Measurements from ENCODE around the gene TGIF2. TPM values are rescaled to one million over a fixed set of nuclear protein-coding genes. Genes with fewer than 3 reads are reported as not detected.

TGIF2 gene
- total and polyA plus RNA-seq, 9 of the 15 experiments (the other 6 are each of a cell fraction or from before 2014, with no cell fraction given): 6.8 to 27.8 (median 15.7) TPM

- TF ChIP-seq ARNT (IDR thresholded peaks at IDR 0.05): no peak
- TF ChIP-seq ZNF23 (CRISPR knock-in tag; IDR thresholded peaks at IDR 0.05): no peak
- TF ChIP-seq ZNF165 (CRISPR knock-in tag; IDR thresholded peaks at IDR 0.05; ENCODE audit: borderline replicate concordance): no peak
- TF ChIP-seq DEAF1 (CRISPR knock-in tag; IDR thresholded peaks at IDR 0.05): no peak
- TF ChIP-seq, protein P1, sequence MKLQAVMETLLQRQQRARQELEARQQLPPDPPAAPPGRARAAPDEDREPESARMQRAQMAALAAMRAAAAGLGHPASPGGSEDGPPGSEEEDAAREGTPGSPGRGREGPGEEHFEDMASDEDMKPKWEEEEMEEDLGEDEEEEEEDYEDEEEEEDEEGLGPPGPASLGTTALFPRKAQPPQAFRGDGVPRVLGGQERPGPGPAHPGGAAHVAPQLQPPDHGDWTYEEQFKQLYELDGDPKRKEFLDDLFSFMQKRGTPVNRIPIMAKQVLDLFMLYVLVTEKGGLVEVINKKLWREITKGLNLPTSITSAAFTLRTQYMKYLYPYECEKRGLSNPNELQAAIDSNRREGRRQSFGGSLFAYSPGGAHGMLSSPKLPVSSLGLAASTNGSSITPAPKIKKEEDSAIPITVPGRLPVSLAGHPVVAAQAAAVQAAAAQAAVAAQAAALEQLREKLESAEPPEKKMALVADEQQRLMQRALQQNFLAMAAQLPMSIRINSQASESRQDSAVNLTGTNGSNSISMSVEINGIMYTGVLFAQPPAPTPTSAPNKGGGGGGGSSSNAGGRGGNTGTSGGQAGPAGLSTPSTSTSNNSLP (IDR thresholded peaks at IDR 0.05; ENCODE audit: borderline replicate concordance, low read depth, low read length): no peak
- TF ChIP-seq IRF2 (CRISPR knock-in tag; IDR thresholded peaks at IDR 0.05): no peak
These were observed 22.6 kb upstream of the TGIF2 start (continued) for GRCh38 chr20:36550790-36551299.

GRCh38 chr20:36555248-36555647, 18.1 kb upstream of the TGIF2 start:
- ChIA-PET CTCF (ENCODE audit: low intra/inter-chr PET ratio) (interaction anchor here (0.6 kb wide), 1 partner anchor 977 kb away, joined by 3 read pairs; no protein-coding TSS in a partner anchor), POLR2A (no interaction called here)
- Histone ChIP-seq H3K36me3 (ENCODE audit: control insufficient read depth, insufficient read depth, low read length) (no peaks in the 10 kb centered on the region), H3K9me3 (replicated peaks; ENCODE audit: control insufficient read depth, insufficient read depth, low read depth, low read length) (no peaks in the 10 kb centered on the region), H3K27ac (ENCODE audit: extremely low read depth, low read depth, low read length) (no peak overlapping the region), H3K9me1 (ENCODE audit: control insufficient read depth, insufficient read depth, low read length) (no peaks in the 10 kb centered on the region), H3K4me3 (no peak overlapping the region), H2AFZ (ENCODE audit: low read depth, low read length) (no peak overlapping the region), H3K27me3 (ENCODE audit: control insufficient read depth in 2 of 2, insufficient read depth in 2 of 2, low read length in 2 of 2) (no peaks in the 10 kb centered on the region), H3K79me2 (ENCODE audit: control insufficient read depth, insufficient read depth, low read length) (no peaks in the 10 kb centered on the region), H3K4me2 (ENCODE audit: insufficient read depth, low read length) (no peak overlapping the region), H3K9ac (ENCODE audit: insufficient read depth in 1 of 2, low read depth in 2 of 2, low read length in 2 of 2) (no peak overlapping the region), H3K4me1 (replicated peaks in 1 of 2; ENCODE audit: control insufficient read depth in 2 of 2, insufficient read depth in 2 of 2, low read length in 2 of 2) (peaks cover 0 to 7% of the 10 kb centered on the region in 2 experiments; a peak in 2 of 5 replicates), H4K20me1 (replicated peaks; ENCODE audit: control insufficient read depth, insufficient read depth, low read length) (no peaks in the 10 kb centered on the region)
- FAIRE-seq (no peak), ATAC-seq (no peak), DNase-seq (ENCODE audit: extremely low read depth in 1 of 4, low spot score in 3 of 4) (no peak)
- no TSS peak for BruUV-seq (replicated peaks)
- 0% methylated on average over 2 of the region's 2 CpGs for WGBS (ENCODE audit: insufficient coverage, low coverage, missing lambda C conversion rate)
- in situ Hi-C loops (cut with MboI): loop anchor here (5.0 kb wide), 1 partner anchor 47 kb away; no protein-coding TSS in a partner anchor
- intact Hi-C loops (cut with micrococcal nuclease): no loop called here
- TF ChIP-seq ZFP36 (IDR thresholded peaks at IDR 0.05; ENCODE audit: low read depth, low read length, partially characterized antibody): no peak
- TF ChIP-seq, protein P2, sequence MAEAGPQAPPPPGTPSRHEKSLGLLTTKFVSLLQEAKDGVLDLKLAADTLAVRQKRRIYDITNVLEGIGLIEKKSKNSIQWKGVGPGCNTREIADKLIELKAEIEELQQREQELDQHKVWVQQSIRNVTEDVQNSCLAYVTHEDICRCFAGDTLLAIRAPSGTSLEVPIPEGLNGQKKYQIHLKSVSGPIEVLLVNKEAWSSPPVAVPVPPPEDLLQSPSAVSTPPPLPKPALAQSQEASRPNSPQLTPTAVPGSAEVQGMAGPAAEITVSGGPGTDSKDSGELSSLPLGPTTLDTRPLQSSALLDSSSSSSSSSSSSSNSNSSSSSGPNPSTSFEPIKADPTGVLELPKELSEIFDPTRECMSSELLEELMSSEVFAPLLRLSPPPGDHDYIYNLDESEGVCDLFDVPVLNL (CRISPR knock-in tag; IDR thresholded peaks at IDR 0.05; ENCODE audit: low read depth): no peak

Data from K562 (cell line).